Measurements from ENCODE around the gene DNAJC12. TPM values are rescaled to one million over a fixed set of nuclear protein-coding genes. Genes with fewer than 3 reads are reported as not detected.

Gene DNAJC12
- total RNA-seq, 1 donor: 1.3 TPM

DNA sequence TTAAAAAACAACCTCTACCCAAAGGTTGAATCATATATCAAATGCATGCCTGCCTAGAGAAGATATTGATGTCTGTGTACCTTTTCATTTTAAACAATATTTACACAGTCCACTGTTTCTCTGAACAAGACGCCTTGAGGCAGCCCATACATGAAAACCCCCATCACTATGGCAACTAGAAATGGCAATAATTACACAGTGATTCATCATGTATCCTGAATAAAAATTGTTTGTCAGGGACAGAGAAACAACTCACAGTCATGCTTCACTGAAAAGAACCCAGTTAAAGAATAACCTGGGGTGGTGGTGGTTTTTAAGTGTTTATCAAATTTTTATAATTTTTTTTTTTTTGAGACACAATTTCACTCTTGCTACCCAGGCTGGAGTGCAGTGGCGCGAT is 19.7 kb downstream of the DNAJC12 start:
- TF ChIP-seq, protein P1, sequence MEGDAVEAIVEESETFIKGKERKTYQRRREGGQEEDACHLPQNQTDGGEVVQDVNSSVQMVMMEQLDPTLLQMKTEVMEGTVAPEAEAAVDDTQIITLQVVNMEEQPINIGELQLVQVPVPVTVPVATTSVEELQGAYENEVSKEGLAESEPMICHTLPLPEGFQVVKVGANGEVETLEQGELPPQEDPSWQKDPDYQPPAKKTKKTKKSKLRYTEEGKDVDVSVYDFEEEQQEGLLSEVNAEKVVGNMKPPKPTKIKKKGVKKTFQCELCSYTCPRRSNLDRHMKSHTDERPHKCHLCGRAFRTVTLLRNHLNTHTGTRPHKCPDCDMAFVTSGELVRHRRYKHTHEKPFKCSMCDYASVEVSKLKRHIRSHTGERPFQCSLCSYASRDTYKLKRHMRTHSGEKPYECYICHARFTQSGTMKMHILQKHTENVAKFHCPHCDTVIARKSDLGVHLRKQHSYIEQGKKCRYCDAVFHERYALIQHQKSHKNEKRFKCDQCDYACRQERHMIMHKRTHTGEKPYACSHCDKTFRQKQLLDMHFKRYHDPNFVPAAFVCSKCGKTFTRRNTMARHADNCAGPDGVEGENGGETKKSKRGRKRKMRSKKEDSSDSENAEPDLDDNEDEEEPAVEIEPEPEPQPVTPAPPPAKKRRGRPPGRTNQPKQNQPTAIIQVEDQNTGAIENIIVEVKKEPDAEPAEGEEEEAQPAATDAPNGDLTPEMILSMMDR (IDR thresholded peaks at IDR 0.05; ENCODE audit: insufficient read depth, low read depth, low read length): no peak
- no peak for DNase-seq (ENCODE audit: low read depth)

DNA sequence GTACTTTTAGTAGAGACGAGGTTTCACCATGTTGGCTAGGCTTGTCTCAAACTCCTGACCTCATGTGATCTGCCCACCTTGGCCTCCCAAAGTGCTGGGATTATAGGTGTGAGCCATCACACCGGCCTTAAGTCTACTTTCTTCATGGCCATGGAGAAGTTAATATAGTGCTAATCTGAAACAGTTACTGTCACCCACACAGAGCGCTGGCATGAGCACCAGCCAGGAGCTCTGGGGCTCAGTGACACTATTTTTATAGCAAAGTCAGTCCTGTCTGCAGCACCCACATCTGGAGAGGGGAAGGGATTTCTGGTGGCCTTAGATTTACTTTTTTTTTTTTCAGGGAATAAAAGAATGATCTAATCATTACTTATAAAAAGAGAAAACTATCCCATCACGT is 21.3 kb downstream of the DNAJC12 start:
- TF ChIP-seq, protein P1 (IDR thresholded peaks at IDR 0.05; ENCODE audit: insufficient read depth, low read depth, low read length): no peak
- DNase-seq (ENCODE audit: low read depth): no peak
- no peak overlapping the region for H3K4me3 ChIP-seq (ENCODE audit: low read depth, low read length)

More for the DNA sequence above, 19.7 kb downstream of the DNAJC12 start:
- no peak overlapping the region for H3K4me3 ChIP-seq (ENCODE audit: low read depth, low read length)

DNA sequence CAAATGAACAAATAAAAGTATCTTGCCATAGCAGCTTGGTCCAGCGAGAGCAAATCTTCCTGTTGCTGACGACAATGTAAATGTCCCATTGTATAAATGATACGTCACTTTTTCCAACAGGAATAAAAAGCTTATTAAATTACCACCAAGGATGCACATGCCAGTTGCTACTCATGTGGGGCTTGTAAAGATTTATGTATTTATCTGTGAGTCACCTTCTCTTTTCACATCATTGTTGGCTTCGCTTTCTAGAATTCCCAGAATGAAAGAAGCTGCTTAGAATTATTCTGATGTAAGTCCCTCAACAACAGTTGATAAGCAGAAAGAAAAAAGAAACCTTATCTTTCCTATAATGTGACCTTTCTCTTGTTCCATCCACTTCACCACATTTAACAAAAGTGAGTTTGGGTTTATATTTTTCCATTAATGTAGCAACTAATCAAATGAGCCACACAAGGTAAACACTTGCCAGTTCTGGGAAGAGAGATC is 22.4 kb downstream of the DNAJC12 start:
- TF ChIP-seq, protein P1 (IDR thresholded peaks at IDR 0.05; ENCODE audit: insufficient read depth, low read depth, low read length): no peak
- no peak overlapping the region for H3K4me3 ChIP-seq (ENCODE audit: low read depth, low read length)
- DNase-seq (ENCODE audit: low read depth): no peak

DNA sequence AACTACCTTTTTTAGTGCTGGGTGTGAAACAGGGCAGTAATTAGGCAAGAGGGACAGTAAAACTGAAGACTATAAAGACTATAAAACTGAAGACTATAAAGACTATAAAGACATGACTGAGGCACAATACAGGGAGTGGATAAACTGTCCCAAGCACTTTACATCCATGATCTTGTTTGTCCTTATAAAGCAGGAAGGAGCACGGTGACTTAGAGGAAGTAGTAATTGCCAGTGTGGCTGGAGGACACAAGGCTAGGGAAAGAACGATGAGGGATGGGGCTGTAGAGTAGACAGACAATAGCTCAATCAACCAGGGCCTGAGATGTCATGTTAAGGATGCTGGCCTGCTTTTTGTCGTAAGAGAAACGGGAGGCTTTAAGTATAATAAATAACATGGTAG is 26.0 kb downstream of the DNAJC12 start:
- TF ChIP-seq, protein P1 (IDR thresholded peaks at IDR 0.05; ENCODE audit: insufficient read depth, low read depth, low read length): no peak
- no peak for DNase-seq (ENCODE audit: low read depth)

DNA sequence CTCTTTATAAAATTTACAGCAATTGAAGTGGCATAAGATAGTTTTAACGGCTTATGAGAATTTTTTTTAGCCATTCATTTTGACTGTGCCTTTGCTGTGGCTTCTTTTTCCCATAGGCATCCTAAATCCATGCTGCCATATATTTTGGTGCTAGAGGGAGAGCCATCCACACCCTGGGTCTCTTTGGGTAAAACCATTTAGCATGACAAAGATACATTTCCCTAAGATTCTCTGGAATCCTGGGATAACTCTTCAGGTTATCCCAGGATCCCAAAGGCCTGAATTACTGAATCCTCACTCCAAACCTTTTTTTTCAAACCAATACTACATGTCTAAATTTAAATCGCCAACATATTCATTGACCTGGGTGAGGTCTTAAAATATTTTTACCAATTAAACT is 28.9 kb downstream of the DNAJC12 start:
- TF ChIP-seq, protein P1 (IDR thresholded peaks at IDR 0.05; ENCODE audit: insufficient read depth, low read depth, low read length): no peak
- H3K4me3 ChIP-seq (ENCODE audit: low read depth, low read length): no peak overlapping the region
- DNase-seq (ENCODE audit: low read depth): no peak

More for the DNA sequence above, 26.0 kb downstream of the DNAJC12 start:
- no peak overlapping the region for H3K4me3 ChIP-seq (ENCODE audit: low read depth, low read length)

DNA sequence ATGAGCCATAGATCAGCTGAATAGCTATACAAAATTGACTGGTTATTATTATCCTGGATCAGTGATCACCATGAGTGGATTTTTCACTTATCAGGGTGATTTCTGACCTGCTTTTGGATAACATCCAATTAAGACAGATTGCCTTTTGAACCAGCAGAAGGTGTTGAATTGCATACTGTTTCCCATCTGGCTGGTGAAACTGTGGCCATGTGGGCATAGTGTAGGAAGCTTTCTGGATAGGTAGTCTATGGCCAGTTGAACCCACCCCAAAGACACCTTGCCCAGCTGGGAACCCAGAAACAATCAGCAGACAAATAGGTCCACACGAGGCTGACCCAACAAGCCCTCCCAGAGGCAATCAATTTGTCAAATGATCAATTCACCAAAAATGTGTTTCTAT is 29.3 kb downstream of the DNAJC12 start:
- TF ChIP-seq, protein P1 (IDR thresholded peaks at IDR 0.05; ENCODE audit: insufficient read depth, low read depth, low read length): no peak

DNA sequence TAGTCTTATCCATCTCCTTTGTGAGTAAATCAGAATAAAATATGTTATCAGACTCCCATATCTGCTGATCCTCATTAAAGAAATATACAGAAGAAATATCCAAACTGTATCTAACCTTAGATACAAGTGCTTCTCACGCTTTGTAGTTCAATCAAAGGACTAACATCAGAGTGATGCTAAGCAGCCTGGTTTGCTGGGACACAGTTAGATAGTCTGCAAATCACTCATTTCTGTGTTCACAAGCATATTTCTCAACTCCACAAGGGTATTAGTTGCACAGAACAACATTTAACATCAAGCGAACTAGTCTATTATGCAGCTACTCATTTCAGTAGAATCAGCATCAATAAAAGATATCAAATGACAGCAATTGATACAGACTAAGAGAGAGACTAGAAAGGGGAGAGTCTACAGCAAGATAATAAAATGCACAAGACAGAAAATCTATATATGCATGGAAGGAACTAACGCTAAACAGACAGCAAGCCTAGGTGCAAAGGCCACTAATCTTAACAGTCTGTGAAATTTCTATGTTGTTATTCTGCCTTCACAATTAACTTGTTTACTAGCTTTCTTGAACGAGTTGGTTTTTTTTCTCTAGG is 30.0 kb downstream of the DNAJC12 start:
- H3K4me3 ChIP-seq (ENCODE audit: low read depth, low read length): no peak overlapping the region
- DNase-seq (ENCODE audit: low read depth): no peak
- TF ChIP-seq, protein P1 (IDR thresholded peaks at IDR 0.05; ENCODE audit: insufficient read depth, low read depth, low read length): no peak

More for the DNA sequence above, 29.3 kb downstream of the DNAJC12 start:
- no peak for DNase-seq (ENCODE audit: low read depth)
- H3K4me3 ChIP-seq (ENCODE audit: low read depth, low read length): no peak overlapping the region
